ENCODE measurements around the gene KCNN1.

KCNN1 gene

GRCh38 chr19:17966129-17966483, 801 bp upstream of the KCNN1 start:
- H3K27ac ChIP-seq, result no peak overlapping the region
- in situ Hi-C loops (cut with HindIII; ENCODE audit: low pct_ligation_motif_present, low sequenced_read_pairs), result no loop called here
- H3K4me3 ChIP-seq (ENCODE audit: low read depth, low read length), result no peak overlapping the region
- TF ChIP-seq CTCF (IDR thresholded peaks at IDR 0.05; ENCODE audit: low read depth, low read length, missing control alignments), result no peak
- no peaks in the 10 kb centered on the region for H3K36me3 ChIP-seq (replicated peaks)
- H3K27me3 ChIP-seq (replicated peaks), result peaks cover 37% of the 10 kb centered on the region
- no peak for DNase-seq

GRCh38 chr19:17967257-17968051, 547 bp downstream of the KCNN1 start:
- Histone ChIP-seq H3K27me3 (replicated peaks) (peaks cover 35% of the 10 kb centered on the region), H3K4me3 (ENCODE audit: low read depth, low read length) (no peak overlapping the region), H3K36me3 (replicated peaks) (no peaks in the 10 kb centered on the region), H3K27ac (no peak overlapping the region)
- TF ChIP-seq CTCF (IDR thresholded peaks at IDR 0.05; ENCODE audit: low read depth, low read length, missing control alignments), result no peak
- in situ Hi-C loops (cut with HindIII; ENCODE audit: low pct_ligation_motif_present, low sequenced_read_pairs), result no loop called here
- no peak for DNase-seq

DNA sequence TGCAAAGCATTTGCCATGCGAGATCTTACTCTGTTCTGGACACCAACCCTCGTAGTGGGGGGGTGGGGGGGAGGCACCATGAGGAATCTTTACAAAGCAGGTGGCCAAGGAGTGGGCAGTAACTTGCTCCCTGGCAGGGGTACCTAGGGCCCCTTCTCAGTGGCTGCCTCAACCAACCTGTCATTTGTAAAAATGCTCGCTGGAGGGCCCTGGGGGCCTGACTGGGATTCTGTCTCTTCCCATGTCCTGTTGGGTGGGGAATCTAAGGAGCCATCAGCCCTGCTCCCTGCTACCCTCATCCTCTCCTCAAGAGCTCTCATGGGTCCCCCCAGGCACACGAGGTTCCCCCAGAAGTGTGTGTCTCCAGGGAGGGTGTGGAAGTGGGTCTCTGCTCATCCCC, 1.5 kb downstream of the KCNN1 start:
- H3K4me3 ChIP-seq (ENCODE audit: low read depth, low read length), result no peak overlapping the region
- no peak for TF ChIP-seq CTCF (IDR thresholded peaks at IDR 0.05; ENCODE audit: low read depth, low read length, missing control alignments)
- in situ Hi-C loops (cut with HindIII; ENCODE audit: low pct_ligation_motif_present, low sequenced_read_pairs), result no loop called here
- DNase-seq, result no peak
- H3K36me3 ChIP-seq (replicated peaks), result no peaks in the 10 kb centered on the region
- H3K27ac ChIP-seq, result no peak overlapping the region
- H3K27me3 ChIP-seq (replicated peaks), result peaks cover 35% of the 10 kb centered on the region

GRCh38 chr19:17969096-17969792, 2.3 kb downstream of the KCNN1 start:
- H3K4me3 ChIP-seq (ENCODE audit: low read depth, low read length), result no peak overlapping the region
- no peak for TF ChIP-seq CTCF (IDR thresholded peaks at IDR 0.05; ENCODE audit: low read depth, low read length, missing control alignments)
- H3K27ac ChIP-seq, result no peak overlapping the region
- H3K27me3 ChIP-seq (replicated peaks), result peaks cover 30% of the 10 kb centered on the region
- H3K36me3 ChIP-seq (replicated peaks), result no peaks in the 10 kb centered on the region
- no peak for DNase-seq
- in situ Hi-C loops (cut with HindIII; ENCODE audit: low pct_ligation_motif_present, low sequenced_read_pairs), result no loop called here

- H3K27me3 ChIP-seq (replicated peaks), result peaks cover 11% of the 10 kb centered on the region
- no peaks in the 10 kb centered on the region for H3K36me3 ChIP-seq (replicated peaks)
- no peak overlapping the region for H3K27ac ChIP-seq
- in situ Hi-C loops (cut with HindIII; ENCODE audit: low pct_ligation_motif_present, low sequenced_read_pairs), result no loop called here
- H3K4me3 ChIP-seq (ENCODE audit: low read depth, low read length), result no peak overlapping the region
- no peak for DNase-seq
- no peak for TF ChIP-seq CTCF (IDR thresholded peaks at IDR 0.05; ENCODE audit: low read depth, low read length, missing control alignments)
Observed at GRCh38 chr19:17972230-17972629, 5.3 kb downstream of the KCNN1 start.
